ENCODE results near the gene SEL1L. TPM values are rescaled to one million over a fixed set of nuclear protein-coding genes. Genes with fewer than 3 reads are reported as not detected.
A peak's percentile ranks its signal among the peaks of the same experiment; 100 is the strongest.

SEL1L gene
- total RNA-seq, 1 donor from 2014 or later: 47.0 TPM

DNA sequence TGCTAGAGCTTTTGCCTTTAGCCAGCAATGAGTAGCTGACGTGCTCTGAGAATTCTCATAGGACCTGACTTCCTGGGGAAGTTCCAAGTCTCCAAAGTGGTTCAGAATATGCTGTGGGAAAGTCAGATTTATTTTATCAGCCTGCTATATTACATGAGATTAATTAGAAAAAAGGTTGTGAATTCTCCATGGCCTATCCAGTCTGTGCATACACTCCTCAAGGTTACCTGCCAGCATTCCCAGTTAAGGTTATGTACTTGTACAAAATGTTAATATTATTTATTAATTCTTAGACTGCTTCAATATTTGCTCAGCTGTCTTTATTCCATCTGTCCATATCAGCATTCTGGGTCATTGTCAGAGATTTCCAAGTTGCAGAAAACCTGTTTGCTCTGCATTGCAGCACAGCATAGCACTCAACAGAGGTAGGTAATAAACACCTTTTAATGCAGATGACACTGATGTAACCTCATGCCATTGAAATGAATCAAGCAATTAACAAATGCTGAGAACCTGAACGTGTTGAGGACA, 2.7 kb upstream of the SEL1L start:
- H3K4me1 Mint-ChIP-seq: peaks cover 28% of the 10 kb centered on the region
- no peak overlapping the region for H3K27ac Mint-ChIP-seq (ENCODE audit: unreplicated experiment)
- H3K27me3 Mint-ChIP-seq (ENCODE audit: low read depth): peaks cover 2% of the 10 kb centered on the region
- H3K9me3 Mint-ChIP-seq: no peaks in the 10 kb centered on the region
- no peak overlapping the region for H3K4me3 Mint-ChIP-seq
- no peaks in the 10 kb centered on the region for H3K36me3 Mint-ChIP-seq (ENCODE audit: low read depth)
- DNase-seq (ENCODE audit: low read depth, low spot score): no peak
- TF ChIP-seq, protein P1, sequence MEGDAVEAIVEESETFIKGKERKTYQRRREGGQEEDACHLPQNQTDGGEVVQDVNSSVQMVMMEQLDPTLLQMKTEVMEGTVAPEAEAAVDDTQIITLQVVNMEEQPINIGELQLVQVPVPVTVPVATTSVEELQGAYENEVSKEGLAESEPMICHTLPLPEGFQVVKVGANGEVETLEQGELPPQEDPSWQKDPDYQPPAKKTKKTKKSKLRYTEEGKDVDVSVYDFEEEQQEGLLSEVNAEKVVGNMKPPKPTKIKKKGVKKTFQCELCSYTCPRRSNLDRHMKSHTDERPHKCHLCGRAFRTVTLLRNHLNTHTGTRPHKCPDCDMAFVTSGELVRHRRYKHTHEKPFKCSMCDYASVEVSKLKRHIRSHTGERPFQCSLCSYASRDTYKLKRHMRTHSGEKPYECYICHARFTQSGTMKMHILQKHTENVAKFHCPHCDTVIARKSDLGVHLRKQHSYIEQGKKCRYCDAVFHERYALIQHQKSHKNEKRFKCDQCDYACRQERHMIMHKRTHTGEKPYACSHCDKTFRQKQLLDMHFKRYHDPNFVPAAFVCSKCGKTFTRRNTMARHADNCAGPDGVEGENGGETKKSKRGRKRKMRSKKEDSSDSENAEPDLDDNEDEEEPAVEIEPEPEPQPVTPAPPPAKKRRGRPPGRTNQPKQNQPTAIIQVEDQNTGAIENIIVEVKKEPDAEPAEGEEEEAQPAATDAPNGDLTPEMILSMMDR (conservative IDR thresholded peaks at IDR 0.05): no peak

DNA sequence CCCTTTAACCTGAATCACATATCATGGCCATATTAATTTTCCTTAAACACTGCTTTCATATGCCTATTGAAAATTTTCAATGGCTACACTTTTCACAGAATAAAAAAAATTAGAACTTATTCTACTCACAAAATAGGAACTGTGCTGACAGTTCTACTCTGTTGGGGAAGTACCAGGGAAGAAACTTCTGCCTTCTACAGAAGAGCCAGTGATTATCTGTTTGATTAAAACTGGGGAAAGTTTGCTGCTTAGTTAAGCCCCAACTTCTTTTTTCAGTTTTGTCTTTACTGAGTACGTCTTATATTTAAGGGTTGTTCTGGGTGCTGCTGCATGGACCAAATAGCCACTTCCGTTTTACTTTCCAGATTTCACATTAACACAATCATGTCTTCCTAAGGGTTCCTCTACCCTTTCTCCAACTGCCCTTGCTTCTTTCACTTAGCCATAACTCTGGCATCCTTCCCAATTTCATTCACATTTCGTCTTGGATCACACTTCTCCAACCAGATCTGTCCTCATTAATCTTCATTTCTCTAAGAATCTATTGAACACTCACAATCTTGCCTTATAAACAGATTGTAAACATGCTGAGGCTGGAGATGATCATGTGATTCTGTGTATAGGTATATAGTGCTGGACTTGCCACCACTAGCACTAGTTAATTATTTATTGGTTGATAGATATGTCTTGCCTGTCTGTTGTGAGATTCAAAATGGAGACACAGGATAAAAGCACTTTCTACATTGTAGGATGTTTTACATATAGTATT, 1.9 kb upstream of the SEL1L start:
- Mint-ChIP-seq H3K27ac (ENCODE audit: unreplicated experiment) (no peak overlapping the region), H3K27me3 (ENCODE audit: low read depth) (no peaks in the 10 kb centered on the region), H3K9me3 (no peaks in the 10 kb centered on the region), H3K4me3 (peak overlapping the region; percentile 96), H3K4me1 (peaks cover 28% of the 10 kb centered on the region), H3K36me3 (ENCODE audit: low read depth) (no peaks in the 10 kb centered on the region)
- no peak for DNase-seq (ENCODE audit: low read depth, low spot score)
- TF ChIP-seq, protein P1 (conservative IDR thresholded peaks at IDR 0.05): no peak

DNA sequence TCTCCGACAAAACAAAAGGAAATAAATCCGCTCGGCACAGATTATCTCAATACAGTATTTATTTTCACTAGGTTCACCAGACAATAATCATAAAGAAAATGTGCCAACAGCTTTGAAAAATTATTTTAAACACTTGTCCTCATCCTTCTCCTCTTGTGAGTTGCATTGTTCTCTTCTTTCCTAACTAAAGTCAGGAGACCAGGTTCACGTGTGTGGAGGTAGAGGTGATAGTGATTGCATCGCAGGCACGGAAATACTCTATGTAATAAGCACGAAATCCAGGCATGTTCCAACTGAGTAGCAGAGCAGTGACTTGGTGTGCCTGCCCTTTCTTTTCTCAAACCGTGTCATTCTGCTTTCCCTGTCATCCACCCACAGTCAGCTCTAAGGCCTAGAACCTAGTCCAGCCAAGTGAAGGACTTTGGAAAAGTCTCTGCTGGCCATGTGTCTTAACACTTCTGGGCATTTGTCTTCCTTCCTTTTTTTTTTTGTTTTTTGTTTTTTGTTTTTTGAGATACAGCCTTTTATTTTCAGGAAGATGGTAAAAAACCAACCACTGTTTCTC, 939 bp upstream of the SEL1L start:
- Mint-ChIP-seq H3K4me1 (peaks cover 28% of the 10 kb centered on the region), H3K36me3 (ENCODE audit: low read depth) (no peaks in the 10 kb centered on the region), H3K4me3 (peak overlapping the region; percentile 96), H3K9me3 (no peaks in the 10 kb centered on the region), H3K27ac (ENCODE audit: unreplicated experiment) (no peak overlapping the region), H3K27me3 (ENCODE audit: low read depth) (no peaks in the 10 kb centered on the region)
- DNase-seq (ENCODE audit: low read depth, low spot score): no peak
- TF ChIP-seq, protein P1 (conservative IDR thresholded peaks at IDR 0.05): no peak

DNA sequence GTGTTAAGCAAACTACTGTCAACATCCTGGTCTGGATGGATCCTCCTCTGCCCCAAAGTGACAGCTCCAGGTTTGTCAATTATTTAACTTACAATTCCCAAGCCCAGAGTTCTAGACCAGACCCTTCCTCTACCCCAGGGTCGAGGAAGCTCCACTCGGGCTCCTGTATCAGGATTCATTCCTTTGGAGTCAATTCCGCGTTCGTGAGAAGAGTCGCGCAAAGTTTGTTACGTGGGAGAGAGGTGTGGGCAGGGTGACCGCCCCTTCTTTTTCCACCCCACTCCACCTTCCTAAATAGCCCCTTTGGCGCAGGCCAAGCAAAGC, 479 bp downstream of the SEL1L start:
- H3K27ac Mint-ChIP-seq (ENCODE audit: unreplicated experiment): peak overlapping the region; percentile 73
- H3K36me3 Mint-ChIP-seq (ENCODE audit: low read depth): no peaks in the 10 kb centered on the region
- H3K9me3 Mint-ChIP-seq: no peaks in the 10 kb centered on the region
- H3K27me3 Mint-ChIP-seq (ENCODE audit: low read depth): no peaks in the 10 kb centered on the region
- DNase-seq (ENCODE audit: low read depth, low spot score): no peak
- TF ChIP-seq, protein P1 (conservative IDR thresholded peaks at IDR 0.05): no peak
- peak overlapping the region; percentile 96 for H3K4me3 Mint-ChIP-seq
- H3K4me1 Mint-ChIP-seq: peaks cover 28% of the 10 kb centered on the region

GRCh38 chr14:81529391-81529790, 4.3 kb downstream of the SEL1L start:
- H3K27me3 Mint-ChIP-seq (ENCODE audit: low read depth): no peaks in the 10 kb centered on the region
- TF ChIP-seq, protein P1 (conservative IDR thresholded peaks at IDR 0.05): no peak
- H3K4me1 Mint-ChIP-seq: peaks cover 24% of the 10 kb centered on the region
- no peaks in the 10 kb centered on the region for H3K9me3 Mint-ChIP-seq
- no peak overlapping the region for H3K27ac Mint-ChIP-seq (ENCODE audit: unreplicated experiment)
- peaks cover 4% of the 10 kb centered on the region for H3K36me3 Mint-ChIP-seq (ENCODE audit: low read depth)
- no peak for DNase-seq (ENCODE audit: low read depth, low spot score)
- peak overlapping the region; percentile 12 for H3K4me3 Mint-ChIP-seq
